IMR-90 (cell line): Measurements from ENCODE around the gene C20orf144. TPM values are rescaled to one million over a fixed set of nuclear protein-coding genes. Genes with fewer than 3 reads are reported as not detected.

Source experiments
- ATAC-seq: fragments of 200-7000 bp; cut with Tn5 transposase; 2 replicates; pipeline ENCODE4 v1.9.1; 2020; ENCODE audit warnings: low read depth, mild to moderate bottlenecking, moderate library complexity
- BruUV-seq: library from RNA; stranded (reverse); fragments of 400-500 nt; replicated peaks from 2 replicates; lab custom pipeline; 2021; lab: Mats Ljungman, UMichigan
- CTCF ChIA-PET: fragments of 300-600 bp; formaldehyde crosslinking; extraction: SDS; loops from one replicate; lab custom pipeline; 2021; ENCODE audit warnings: antibody characterized with exemption; lab: Yijun Ruan, JAX
- POLR2A ChIA-PET: fragments of 300-600 bp; sonication (Branson Sonifier 250); formaldehyde crosslinking; loops from one replicate; lab custom pipeline; 2022; ENCODE audit warnings: antibody characterized with exemption; ENCODE audit not compliant: unreplicated experiment; lab: Charles Lee
- DNase-seq: peaks from one replicate; pipeline ENCODE4 v3.0.0; 2013
- H2AFZ ChIP-seq: replicated peaks from 2 replicates; pipeline ENCODE3; 2013; ENCODE audit warnings: low read length, mild to moderate bottlenecking; ENCODE audit not compliant: poor library complexity
- H2AK5ac ChIP-seq: 2 replicates; pipeline ENCODE4 v1.6.1; 2013; ENCODE audit warnings: low read depth, low read length, inconsistent platforms
- H2AK9ac ChIP-seq: replicated peaks from 2 replicates; pipeline ENCODE3; 2013; ENCODE audit warnings: mild to moderate bottlenecking, low read depth, low read length, moderate library complexity; ENCODE audit not compliant: poor library complexity
- H2BK120ac ChIP-seq: 2 replicates; pipeline ENCODE4 v1.6.1; 2013; ENCODE audit warnings: low read depth, low read length, inconsistent platforms
- H2BK15ac ChIP-seq: 3 replicates; pipeline ENCODE4 v1.6.1; 2013; ENCODE audit warnings: low read depth, low read length, inconsistent platforms
- H2BK20ac ChIP-seq: 2 replicates; pipeline ENCODE4 v1.6.1; 2013; ENCODE audit warnings: low read depth, mild to moderate bottlenecking, inconsistent platforms, low read length, moderate library complexity
- H2BK5ac ChIP-seq: 2 replicates; pipeline ENCODE4 v1.6.1; 2013; ENCODE audit warnings: mild to moderate bottlenecking, low read depth, low read length, inconsistent platforms; ENCODE audit not compliant: poor library complexity, severe bottlenecking
- H3K14ac ChIP-seq: replicated peaks from 2 replicates; pipeline ENCODE4 v1.6.1; 2013; ENCODE audit warnings: low read depth, low read length, inconsistent platforms
- H3K18ac ChIP-seq: 2 replicates; pipeline ENCODE4 v1.6.1; 2013; ENCODE audit warnings: low read depth, low read length, control low read depth
- H3K23ac ChIP-seq: 2 replicates; pipeline ENCODE4 v1.6.1; 2013; ENCODE audit warnings: low read depth, low read length, inconsistent platforms
- H3K27ac ChIP-seq: 2 replicates; pipeline ENCODE4 v1.5.1; 2013; ENCODE audit warnings: mild to moderate bottlenecking, control low read depth, low read length; ENCODE audit not compliant: insufficient read depth
- H3K27me3 ChIP-seq: 2 replicates; pipeline ENCODE4 v1.6.1; 2013; ENCODE audit warnings: low read length; ENCODE audit not compliant: control insufficient read depth, insufficient read depth
- H3K36me3 ChIP-seq: 2 replicates; pipeline ENCODE4 v1.6.1; 2013; ENCODE audit warnings: low read length, mixed read lengths; ENCODE audit not compliant: control insufficient read depth, insufficient read depth
- H3K4ac ChIP-seq: 2 replicates; pipeline ENCODE4 v1.6.1; 2013; ENCODE audit warnings: low read depth, low read length, inconsistent platforms
- H3K4me1 ChIP-seq: 2 replicates; pipeline ENCODE4 v1.6.1; 2013; ENCODE audit warnings: low read length, mixed read lengths; ENCODE audit not compliant: control insufficient read depth, insufficient read depth
- H3K4me2 ChIP-seq: 2 replicates; pipeline ENCODE4 v1.6.1; 2013; ENCODE audit warnings: low read depth, mild to moderate bottlenecking, control low read depth, low read length, moderate library complexity
- H3K4me3 ChIP-seq: 2 replicates; pipeline ENCODE4 v1.5.1; 2013; ENCODE audit warnings: low read depth, mild to moderate bottlenecking, control low read depth, low read length, moderate library complexity; ENCODE audit not compliant: insufficient read depth
- H3K56ac ChIP-seq: 2 replicates; pipeline ENCODE4 v1.6.1; 2013; ENCODE audit warnings: low read length, inconsistent platforms; ENCODE audit not compliant: insufficient read depth; ENCODE audit errors: extremely low read depth
- H3K79me1 ChIP-seq, 2 experiments: 2 replicates each; pipeline ENCODE4 v1.6.1; 2013; ENCODE audit warnings: low read length in 2 of 2, inconsistent platforms in 1 of 2, low read depth in 1 of 2
- H3K9ac ChIP-seq: 2 replicates; pipeline ENCODE4 v1.6.1; 2013; ENCODE audit warnings: low read depth, low read length, control low read depth
- H3K9me1 ChIP-seq: 2 replicates; pipeline ENCODE4 v1.6.1; 2013; ENCODE audit warnings: low read length, inconsistent platforms; ENCODE audit not compliant: insufficient read depth
- H3K9me3 ChIP-seq: 2 replicates; pipeline ENCODE4 v1.6.1; 2013; ENCODE audit warnings: low read length; ENCODE audit not compliant: control insufficient read depth, insufficient read depth
- H4K20me1 ChIP-seq: 2 replicates; pipeline ENCODE4 v1.6.1; 2013; ENCODE audit warnings: low read length, inconsistent platforms; ENCODE audit not compliant: insufficient read depth
- H4K5ac ChIP-seq: 2 replicates; pipeline ENCODE4 v1.6.1; 2013; ENCODE audit warnings: mild to moderate bottlenecking, low read depth, low read length, control low read depth
- H4K8ac ChIP-seq, 2 experiments: 2 replicates each; pipeline ENCODE4 v1.6.1; 2013; ENCODE audit warnings: low read depth in 2 of 2, low read length in 2 of 2, control low read depth in 1 of 2, inconsistent platforms in 1 of 2
- H4K91ac ChIP-seq: 2 replicates; pipeline ENCODE4 v1.6.1; 2013; ENCODE audit warnings: low read depth, low read length, inconsistent platforms; ENCODE audit not compliant: insufficient read depth
- BHLHE40 ChIP-seq: fragments of 150-350 bp; IDR thresholded peaks from 2 replicates; pipeline ENCODE4 v1.6.1; 2016; ENCODE audit warnings: mild to moderate bottlenecking, low read depth, low read length
- MAZ ChIP-seq: IDR thresholded peaks from 2 replicates; pipeline ENCODE4 v1.6.1; 2012; ENCODE audit warnings: low read depth, mild to moderate bottlenecking, low read length, improper control_type of control experiment, moderate library complexity, borderline replicate concordance
- WGBS, 2 experiments: methylation state at CpG; one replicate each; pipeline versions ENCODE4 v1.1.5 to v1.1.7; 2013; ENCODE audit warnings: missing lambda C conversion rate in 2 of 2; ENCODE audit not compliant: insufficient read length in 1 of 2; ENCODE audit errors: extremely low coverage in 2 of 2; 5-methylcytosine and 5-hydroxymethylcytosine counted together
- dilution Hi-C: fragments of 300-500 bp; cut with HindIII; formaldehyde crosslinking; loops from one replicate; pipeline ENCODE4 v1.14.3; 2018; ENCODE audit warnings: low sequenced_read_pairs; ENCODE audit not compliant: unreplicated experiment
- in situ Hi-C: fragments of 300-500 bp; cut with MboI; formaldehyde crosslinking; loops from 3 replicates; pipeline ENCODE4 v1.14.3; 2019; ENCODE audit warnings: low sequenced_read_pairs, inconsistent platforms, mixed read lengths
- intact Hi-C: fragments of 100-400 bp; cut with micrococcal nuclease; formaldehyde crosslinking; loops from 2 replicates; pipeline ENCODE4 v1.10.0; 2022
- polyA plus RNA-seq, 3 experiments: library from polyadenylated mRNA; depleted of rRNA; stranded (reverse); fragments of >200 nt; gene quantifications; 2 replicates each; pipeline ENCODE4 v1.2.3, GENCODE V29; 2012; ENCODE audit warnings: low replicate concordance in 1 of 3
- total RNA-seq: library from RNA; depleted of rRNA; stranded (reverse); fragments of >200 nt; gene quantifications from 2 replicates; pipeline ENCODE4 v1.2.3, GENCODE V29; 2012
- TF ChIP-seq, protein P1 (sequence below): conservative IDR thresholded peaks from 2 replicates; pipeline ENCODE4 v1.5.1; 2012; ENCODE audit warnings: mild to moderate bottlenecking, low read depth, low read length, improper control_type of control experiment

Gene C20orf144
- total and polyA plus RNA-seq, 2 of the 4 experiments (the other 2 are of a cell fraction), result under 0.01 to 0.19 TPM

DNA sequence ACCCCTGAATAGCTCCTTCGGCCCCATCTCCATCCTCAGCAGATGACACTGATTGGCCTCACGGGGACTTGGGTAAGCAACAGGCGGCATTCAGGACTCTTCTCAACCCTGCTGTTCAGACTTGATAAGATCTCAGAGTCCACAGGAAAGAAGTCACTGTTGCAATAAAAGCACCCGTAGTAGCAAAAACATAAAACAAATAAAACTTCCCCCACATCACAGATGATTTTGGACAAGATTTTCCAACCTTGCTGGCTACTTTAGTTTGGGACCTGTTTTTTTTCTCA is 17.1 kb upstream of the C20orf144 start:
- no peak overlapping the region for H3K9ac ChIP-seq
- ATAC-seq, result no peak
- no TSS peak for BruUV-seq
- no peaks in the 10 kb centered on the region for H3K9me3 ChIP-seq
- H3K27ac ChIP-seq, result no peak overlapping the region
- H3K4me2 ChIP-seq, result no peak overlapping the region
- DNase-seq, result no peak
- H3K4ac ChIP-seq, result no peak overlapping the region
- dilution Hi-C loops, result no loop called here
- H3K4me3 ChIP-seq, result no peak overlapping the region
- peaks cover 34% of the 10 kb centered on the region for H3K36me3 ChIP-seq
- TF ChIP-seq BHLHE40 (no peak), MAZ (no peak)
- TF ChIP-seq, protein P1, sequence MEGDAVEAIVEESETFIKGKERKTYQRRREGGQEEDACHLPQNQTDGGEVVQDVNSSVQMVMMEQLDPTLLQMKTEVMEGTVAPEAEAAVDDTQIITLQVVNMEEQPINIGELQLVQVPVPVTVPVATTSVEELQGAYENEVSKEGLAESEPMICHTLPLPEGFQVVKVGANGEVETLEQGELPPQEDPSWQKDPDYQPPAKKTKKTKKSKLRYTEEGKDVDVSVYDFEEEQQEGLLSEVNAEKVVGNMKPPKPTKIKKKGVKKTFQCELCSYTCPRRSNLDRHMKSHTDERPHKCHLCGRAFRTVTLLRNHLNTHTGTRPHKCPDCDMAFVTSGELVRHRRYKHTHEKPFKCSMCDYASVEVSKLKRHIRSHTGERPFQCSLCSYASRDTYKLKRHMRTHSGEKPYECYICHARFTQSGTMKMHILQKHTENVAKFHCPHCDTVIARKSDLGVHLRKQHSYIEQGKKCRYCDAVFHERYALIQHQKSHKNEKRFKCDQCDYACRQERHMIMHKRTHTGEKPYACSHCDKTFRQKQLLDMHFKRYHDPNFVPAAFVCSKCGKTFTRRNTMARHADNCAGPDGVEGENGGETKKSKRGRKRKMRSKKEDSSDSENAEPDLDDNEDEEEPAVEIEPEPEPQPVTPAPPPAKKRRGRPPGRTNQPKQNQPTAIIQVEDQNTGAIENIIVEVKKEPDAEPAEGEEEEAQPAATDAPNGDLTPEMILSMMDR, result no peak
- H3K14ac ChIP-seq, result no peak overlapping the region
- WGBS, 2 experiments, result no CpG with 5 or more reads among the region's 4 CpGs
- H2AK9ac ChIP-seq, result no peak overlapping the region
- H2AFZ ChIP-seq, result no peak overlapping the region
- in situ Hi-C loops, result no loop called here
- no peak overlapping the region for H2BK5ac ChIP-seq
- H3K79me1 ChIP-seq, result no peaks in the 10 kb centered on the region; a peak in 1 of 4 replicates
- no peak overlapping the region for H3K23ac ChIP-seq
- no peaks in the 10 kb centered on the region for H3K27me3 ChIP-seq
- CTCF ChIA-PET, result interaction anchor here (0.7 kb wide), 1 partner anchor 188 kb away, joined by 3 read pairs; no protein-coding TSS in a partner anchor
- H3K56ac ChIP-seq, result no peak overlapping the region
- no peak overlapping the region for H4K5ac ChIP-seq
- no peak overlapping the region for H2BK120ac ChIP-seq
- intact Hi-C loops, result no loop called here
- H3K9me1 ChIP-seq, result peaks cover 14% of the 10 kb centered on the region; the same call in 1 of the 2 replicates
- H2AK5ac ChIP-seq, result no peak overlapping the region
- H4K20me1 ChIP-seq, result peaks cover 9% of the 10 kb centered on the region; the same call in 1 of the 2 replicates
- no peak overlapping the region for H3K18ac ChIP-seq
- no peak overlapping the region for H2BK20ac ChIP-seq
- H4K8ac ChIP-seq, result no peak overlapping the region
- 0 out of 2 replicates have a peak, but pooled peaks cover 3% of the 10 kb centered on the region for H3K4me1 ChIP-seq
- H4K91ac ChIP-seq, result no peak overlapping the region
- POLR2A ChIA-PET, result no interaction called here
- H2BK15ac ChIP-seq, result no peak overlapping the region
